Stimulated activated CD4-positive, alpha-beta T cell treated with anti-CD3 and anti-CD28 coated beads, Interleukin-2, amount 100 ng/mL, for 48 hours (primary cell): Measurements from ENCODE around the gene LDB3.

Experiments
- DNase-seq, 2 donors: peaks; one replicate each; pipeline ENCODE4 v3.0.0-alpha.2; 2020

The LDB3 gene

DNA sequence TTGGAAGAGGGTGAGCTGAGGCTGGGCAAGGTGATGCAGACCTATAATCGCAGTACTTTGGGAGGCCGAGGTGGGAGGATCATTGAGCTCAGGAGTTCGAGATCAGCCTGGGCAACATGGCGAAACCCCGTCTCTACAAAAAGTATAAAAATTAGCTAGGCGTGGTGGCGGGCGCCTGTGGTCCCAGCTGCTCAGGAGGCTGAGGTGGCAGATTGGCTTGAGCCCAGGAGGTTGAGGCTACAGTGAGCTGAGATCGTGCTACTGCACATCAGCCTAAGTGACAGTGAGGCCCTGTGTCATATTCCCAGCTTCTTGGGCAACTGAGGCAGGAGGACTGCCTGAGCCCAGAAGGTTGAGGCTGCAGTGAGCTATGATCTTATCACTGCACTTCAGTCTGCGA is 101.7 kb downstream of the LDB3 start:
- DNase-seq = no peak

DNA sequence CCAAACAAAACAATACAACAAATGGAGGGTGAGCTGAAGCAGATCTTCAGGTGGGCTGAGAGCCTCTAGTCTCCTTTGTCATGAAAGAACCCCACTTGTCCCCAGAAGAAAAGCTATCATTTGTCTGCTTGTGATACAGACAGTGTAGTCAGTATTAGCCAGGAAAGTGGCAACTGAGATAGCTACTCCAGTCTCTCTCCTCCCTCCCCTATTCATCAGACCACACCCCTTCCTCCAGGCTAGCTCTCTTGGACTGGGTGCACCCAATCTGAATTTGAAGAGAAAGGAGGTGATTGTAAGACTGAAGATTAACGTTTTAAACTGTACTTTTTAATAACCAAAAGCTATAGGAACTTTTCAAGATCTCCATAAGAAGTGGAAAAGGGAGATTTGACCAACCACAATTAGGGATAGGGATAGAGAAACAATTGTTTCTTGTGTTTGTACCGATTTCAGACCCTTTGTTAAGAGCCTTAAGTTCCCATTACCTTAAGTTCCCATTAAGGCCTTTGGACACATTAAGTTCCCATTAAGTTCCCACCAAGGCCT is 102.2 kb downstream of the LDB3 start:
- no peak for DNase-seq

GRCh38 chr10:86773498-86773897 is 105.2 kb downstream of the LDB3 start:
- DNase-seq = no peak

- no peak for DNase-seq
These were observed 107.0 kb downstream of the LDB3 start for GRCh38 chr10:86775056-86775869.

DNA sequence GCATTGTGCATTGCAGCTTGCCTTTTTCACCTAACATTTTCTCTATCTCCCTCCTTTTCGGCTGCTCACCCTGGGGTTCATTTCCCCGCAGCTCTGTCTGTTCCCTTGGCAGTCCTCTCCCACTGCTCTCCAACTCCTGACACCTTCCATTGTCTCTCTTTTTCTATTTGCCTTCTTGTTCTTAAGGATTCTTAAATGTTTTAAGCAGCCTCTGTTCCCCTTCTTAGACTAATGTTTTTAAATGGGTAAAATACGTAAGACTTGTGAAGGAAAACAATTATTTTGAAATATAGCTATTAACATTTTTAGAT is 107.5 kb downstream of the LDB3 start:
- no peak for DNase-seq

DNA sequence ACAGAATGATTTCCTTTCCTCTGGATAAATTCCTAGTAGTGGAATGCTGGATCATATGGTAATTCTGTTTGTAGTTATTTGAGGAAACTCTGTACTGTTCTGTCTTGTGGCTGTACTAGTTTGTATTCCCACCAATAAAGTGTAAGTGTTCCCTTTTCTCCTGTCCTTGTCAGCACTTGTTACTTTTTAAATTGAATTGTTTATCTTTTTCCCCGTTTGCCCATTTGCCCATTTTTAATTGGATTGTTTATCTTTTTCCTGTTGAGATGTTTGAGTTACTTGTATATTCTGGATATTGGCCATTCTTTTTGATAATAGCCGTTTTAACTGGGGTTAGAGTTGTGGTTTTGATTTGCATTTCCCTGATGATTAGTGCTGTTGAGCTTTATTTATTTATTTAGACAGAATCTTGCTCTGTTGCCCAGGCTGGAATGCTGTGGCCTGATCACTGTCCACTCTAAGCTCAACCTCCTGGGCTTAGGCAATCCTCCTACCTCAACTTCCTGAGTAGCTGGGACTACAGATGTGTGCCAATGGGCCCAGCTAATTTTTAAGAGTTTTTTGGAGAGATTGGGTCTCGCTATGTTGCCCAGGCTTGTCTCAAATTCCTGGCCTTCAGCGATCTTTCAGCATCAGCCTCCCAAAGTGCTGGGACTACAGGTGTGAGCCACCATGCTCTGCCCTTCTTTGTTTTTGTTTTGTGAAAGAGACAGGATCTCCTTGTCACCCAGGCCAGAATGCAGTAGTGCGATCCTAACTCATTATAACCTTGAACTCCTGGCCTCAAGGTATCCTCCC is 111.1 kb downstream of the LDB3 start:
- DNase-seq = no peak

DNA sequence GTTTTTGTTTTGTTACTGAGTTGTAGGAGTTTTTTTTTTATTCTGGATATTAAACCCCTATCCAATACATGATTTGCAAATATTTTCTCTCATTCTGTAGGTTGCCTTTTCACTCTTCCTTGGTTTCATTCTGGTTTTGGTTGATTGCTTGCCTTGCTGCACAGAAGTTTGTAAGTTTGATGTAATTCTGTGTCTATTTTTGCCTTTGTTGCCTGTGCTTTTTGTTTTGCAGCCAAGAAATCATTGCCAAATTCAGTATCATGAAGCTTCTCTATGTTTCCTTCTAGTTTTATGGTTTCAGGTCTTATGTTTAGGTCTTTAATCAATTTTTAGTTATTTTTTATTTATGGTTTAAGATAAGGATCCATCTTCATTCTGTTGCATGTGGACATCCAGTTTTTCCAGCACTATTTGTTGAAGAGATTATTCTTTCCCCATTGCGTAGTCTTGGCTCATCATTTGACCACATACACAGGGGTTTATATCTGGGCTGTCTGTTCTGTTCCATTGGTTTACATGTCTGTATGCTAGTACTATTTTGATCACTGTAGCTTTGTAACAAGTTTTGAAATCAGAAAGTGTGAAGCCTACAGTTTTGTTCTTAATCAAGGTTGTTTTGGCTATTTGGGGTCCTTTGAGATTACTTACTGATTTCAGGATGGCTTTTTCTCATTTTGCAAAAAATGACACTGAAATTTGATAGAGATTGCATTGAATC is 114.5 kb downstream of the LDB3 start:
- DNase-seq = no peak

GRCh38 chr10:86785037-86785436 is 116.7 kb downstream of the LDB3 start:
- no peak for DNase-seq
